Ureter (tissue), 1 donor: ENCODE data around the gene CCDC30. TPM values are rescaled to one million over a fixed set of nuclear protein-coding genes. Genes with fewer than 3 reads are reported as not detected.
"Not testable (repeated sequence)": the region's sequence is repeated elsewhere in the genome, so short reads cannot be mapped to it uniquely, and the experiment has no call there.

Experiments used
- DNase-seq: peaks from one replicate; pipeline ENCODE4 v3.0.0-alpha.2; 2020; ENCODE audit warnings: low spot score
- total RNA-seq: library from RNA; stranded (reverse); gene quantifications from one replicate; pipeline ENCODE4 v1.2.4, GENCODE V29; 2023
- donor health status: DM: yes; HTN: yes; CAD: no.

The CCDC30 gene
- total RNA-seq, 1 donor from 2014 or later: 8.9 TPM

- DNase-seq: no peak
Observed at GRCh38 chr1:42657201-42657600, 194.1 kb downstream of the CCDC30 start.

DNA sequence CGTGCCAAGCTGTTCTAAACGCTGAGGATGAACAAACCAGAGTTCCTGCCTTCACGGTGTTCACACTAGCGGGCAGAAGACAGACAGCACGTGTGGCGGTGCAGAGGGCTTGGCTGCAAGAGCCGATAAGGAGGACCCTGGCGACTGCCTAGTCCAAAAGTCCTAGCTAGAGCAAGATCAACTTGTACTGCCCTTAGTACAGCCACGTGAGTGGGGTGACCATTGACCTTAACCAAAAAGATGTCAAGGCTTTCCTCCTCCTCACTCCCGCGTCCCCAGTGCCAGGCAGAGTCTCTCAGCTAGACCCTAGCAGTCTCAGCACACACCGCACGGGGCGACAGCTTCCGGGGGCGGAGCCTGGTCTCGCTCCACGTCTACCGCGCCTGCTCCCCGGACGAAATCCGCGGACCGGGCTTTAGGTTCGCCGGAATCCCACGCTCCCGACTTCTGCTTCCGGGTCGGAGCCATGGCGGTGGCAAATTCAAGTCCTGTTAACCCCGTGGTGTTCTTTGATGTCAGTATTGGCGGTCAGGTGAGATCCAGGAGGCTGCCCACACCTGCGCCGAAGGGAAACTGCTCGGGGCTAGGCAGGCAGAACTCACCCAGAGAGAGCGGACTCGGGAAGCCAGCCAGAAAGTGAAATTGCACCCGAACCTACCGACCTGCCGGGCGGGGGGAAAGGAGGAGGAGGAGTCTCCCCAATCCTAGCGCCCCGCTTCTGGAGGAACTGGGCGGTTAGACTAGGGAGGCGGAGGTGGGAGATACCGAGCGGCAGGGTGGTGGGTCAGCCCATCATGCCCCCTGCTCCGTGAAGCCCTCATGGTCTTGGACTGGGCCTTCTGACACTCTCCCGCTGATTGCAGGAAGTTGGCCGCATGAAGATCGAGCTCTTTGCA, 195.1 kb downstream of the CCDC30 start, which contains the start of gene PPIH:
PPIH (plus strand) TSS at position 443 of the 896 bp plus-strand sequence; CDS start at position 467, 24 bp downstream.
- peak; percentile 95 for DNase-seq

GRCh38 chr1:42658877-42659337, 195.8 kb downstream of the CCDC30 start:
- no peak for DNase-seq

DNA sequence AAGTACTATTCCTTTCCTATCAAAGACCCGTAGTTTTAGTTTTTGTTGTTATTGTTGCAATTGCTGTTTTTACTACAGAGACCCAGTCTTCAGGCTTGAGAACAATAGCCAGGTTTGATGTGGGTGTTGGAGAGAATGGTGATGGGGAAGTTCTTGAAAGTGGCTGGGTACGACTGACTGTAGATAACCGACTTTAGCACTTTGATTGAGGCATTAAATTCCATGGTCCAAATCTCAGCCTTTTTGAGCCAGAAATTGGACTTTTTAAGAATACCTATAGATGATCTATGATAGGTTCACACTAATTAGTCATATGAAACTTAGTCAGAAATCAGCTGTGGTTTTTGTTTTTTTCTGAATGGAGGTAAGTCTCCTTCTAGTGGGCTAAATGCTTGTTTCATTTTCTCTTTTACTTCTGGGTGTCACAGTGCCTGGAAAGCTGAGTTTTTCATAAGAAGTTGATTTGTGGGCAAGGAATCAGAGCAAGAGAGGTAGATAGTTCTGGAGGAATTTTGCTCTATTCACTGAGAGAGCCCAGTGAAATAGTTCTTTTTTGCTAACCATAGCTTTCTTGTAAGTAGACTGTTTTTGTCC, 197.9 kb downstream of the CCDC30 start:
- DNase-seq: no peak

GRCh38 chr1:42669936-42670335, 206.8 kb downstream of the CCDC30 start:
- DNase-seq: no peak

DNA sequence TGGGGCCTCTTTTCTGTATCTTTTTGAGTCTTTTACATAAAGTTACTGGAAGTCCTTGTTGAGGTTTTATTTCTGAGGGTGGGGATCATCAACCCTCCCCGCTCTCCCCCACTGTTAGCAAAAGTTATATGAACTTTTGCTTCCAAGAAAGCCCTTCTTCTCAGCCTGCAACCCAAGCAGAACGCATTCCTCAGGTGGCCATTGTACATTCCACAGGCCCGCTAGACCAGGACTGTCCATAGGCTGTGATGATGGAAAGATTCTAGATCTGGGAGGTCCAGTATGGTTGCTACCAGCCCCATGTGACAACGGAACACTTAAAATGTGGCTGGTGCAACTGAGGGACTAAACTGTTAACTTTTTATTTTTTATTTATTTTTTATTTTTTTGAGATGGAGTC, 207.3 kb downstream of the CCDC30 start:
- DNase-seq: no peak

- DNase-seq: no peak
Observed at GRCh38 chr1:42674214-42674613, 211.1 kb downstream of the CCDC30 start.

DNA sequence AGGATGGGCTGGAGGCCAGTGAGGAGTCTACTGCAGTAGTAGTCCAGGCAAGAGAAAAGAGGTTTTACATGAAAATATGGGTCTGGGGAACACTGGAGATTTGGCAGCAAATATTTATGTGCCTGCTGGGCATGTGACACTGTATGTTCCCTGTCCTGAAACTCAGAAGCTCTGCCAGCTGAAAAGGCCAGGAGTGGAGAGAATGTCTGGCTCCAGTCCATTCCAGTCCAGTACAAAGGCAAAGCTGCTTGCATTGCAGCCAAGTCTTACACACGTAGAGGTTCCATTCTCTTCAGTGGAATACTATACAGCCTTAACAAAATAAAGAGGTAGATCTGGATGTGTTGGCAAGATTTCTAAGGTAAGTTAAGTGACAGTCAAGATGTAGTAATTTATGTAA, 211.6 kb downstream of the CCDC30 start:
- no peak for DNase-seq

DNA sequence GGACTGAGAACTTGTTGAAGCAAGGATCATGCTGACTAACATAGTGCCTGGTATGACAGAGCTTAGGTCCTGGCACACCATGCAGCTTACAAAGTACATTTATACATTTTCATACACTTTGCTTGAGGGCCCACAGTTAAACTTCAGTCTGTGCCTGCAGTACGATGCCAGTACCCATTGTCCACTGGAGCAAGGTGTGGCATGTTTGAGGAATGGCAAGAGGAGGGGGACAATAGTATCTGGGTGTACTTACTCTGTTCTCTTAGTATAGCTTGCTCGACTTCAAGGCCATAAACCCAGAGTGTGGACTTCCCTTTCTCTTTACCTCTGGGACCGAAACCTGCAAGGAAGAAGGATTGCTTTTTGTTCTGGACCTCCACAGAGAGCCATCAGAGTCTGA, 212.4 kb downstream of the CCDC30 start:
- no peak for DNase-seq

DNA sequence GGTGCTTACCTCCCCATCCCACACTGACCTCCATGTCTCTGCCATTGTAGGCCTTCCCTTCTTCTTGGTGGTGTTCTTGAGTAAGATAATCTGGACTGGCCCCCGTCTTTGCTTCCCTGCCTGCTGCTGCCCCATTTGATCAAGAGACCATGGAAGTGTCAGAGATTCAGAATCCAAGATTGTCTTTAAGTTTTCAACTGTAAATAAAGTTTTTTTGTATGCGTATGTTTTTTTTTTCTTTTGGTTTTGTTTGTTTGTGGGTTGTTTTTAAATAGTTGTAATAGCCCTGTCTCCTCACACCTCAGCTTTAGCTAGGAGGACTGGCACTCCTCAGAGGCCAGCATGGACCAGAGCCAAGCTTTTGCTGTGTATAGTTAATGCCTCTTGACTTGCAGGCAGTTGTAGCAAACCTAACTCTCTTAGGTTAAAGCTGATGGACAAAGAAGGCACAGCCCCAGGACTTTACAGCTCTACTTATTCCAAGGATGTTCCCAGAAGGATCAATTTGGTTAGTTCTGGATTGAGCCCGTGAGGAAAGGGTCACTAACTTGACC, 213.5 kb downstream of the CCDC30 start:
- no peak for DNase-seq

- DNase-seq: no peak
Observed at GRCh38 chr1:42679364-42679983, 216.4 kb downstream of the CCDC30 start.

- DNase-seq: no peak
Observed at GRCh38 chr1:42680055-42680454, 217.0 kb downstream of the CCDC30 start.

- no peak for DNase-seq
Observed at GRCh38 chr1:42680921-42681683, 218.0 kb downstream of the CCDC30 start.

- DNase-seq: peak; percentile 98
Observed at GRCh38 chr1:42681741-42682483, 218.8 kb downstream of the CCDC30 start, which contains the start of gene YBX1. Gene YBX1, plus strand, starts transcription at chr1:42682418. Its CDS starts 148 bp downstream, at chr1:42682566.

DNA sequence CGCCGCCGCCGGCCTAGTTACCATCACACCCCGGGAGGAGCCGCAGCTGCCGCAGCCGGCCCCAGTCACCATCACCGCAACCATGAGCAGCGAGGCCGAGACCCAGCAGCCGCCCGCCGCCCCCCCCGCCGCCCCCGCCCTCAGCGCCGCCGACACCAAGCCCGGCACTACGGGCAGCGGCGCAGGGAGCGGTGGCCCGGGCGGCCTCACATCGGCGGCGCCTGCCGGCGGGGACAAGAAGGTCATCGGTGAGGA, 219.3 kb downstream of the CCDC30 start:
- not testable (repeated sequence) for DNase-seq

DNA sequence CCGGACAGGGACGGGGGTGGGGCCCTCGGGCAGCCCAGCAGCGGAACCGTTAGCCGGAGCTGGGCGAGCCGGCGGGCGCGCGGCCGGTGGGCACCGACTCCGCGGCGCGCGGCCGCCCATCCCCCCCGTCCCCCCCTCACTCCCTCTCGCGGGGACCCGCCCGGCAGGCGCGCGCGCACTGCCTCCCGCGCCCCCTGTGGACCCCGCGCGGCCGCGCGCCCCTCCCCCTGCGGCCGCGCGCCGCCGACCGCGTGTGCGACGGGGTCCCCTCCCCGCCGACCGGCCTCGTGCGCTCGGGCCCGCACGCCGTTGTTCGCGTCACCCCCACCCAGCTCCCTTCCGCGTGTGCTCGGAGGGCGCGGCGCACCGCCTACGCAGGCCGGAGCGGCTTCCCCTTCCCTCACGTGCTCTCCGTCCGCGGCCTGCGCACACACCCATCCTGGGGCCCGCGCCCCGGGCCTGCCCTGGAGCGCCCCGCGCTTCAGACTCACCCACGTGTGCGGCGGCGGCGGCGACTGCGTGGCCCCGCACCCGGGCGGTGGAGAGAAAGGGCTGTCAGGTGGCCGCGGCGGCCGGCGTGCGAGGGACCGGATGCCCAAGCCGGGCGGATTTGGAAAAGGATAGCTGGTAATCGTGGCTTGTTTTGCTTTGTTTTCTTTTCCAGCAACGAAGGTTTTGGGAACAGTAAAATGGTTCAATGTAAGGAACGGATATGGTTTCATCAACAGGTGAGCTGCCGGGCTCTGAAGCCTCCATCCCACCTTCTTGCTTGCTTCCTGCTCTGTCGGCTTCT, 219.8 kb downstream of the CCDC30 start:
- DNase-seq: peak; percentile 74

DNA sequence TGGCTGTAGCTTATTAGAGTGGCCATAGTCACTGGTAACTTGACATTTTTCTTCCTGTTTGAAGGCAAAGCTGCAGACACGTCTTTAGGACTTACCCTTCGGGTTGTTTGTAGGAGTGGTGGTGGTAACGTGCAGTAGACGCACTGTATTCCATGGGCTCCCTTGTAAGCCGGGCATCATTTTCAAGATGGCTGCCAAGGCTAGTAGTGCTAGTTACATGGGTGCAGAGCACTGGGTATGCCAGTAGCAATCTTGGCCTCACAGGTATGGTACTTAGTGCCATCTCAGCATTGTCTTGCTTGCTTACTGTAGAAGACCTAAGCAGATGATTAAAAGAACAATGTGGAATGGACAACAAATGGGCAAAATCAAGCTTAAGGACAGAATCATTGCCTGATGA, 221.1 kb downstream of the CCDC30 start:
- DNase-seq: no peak

DNA sequence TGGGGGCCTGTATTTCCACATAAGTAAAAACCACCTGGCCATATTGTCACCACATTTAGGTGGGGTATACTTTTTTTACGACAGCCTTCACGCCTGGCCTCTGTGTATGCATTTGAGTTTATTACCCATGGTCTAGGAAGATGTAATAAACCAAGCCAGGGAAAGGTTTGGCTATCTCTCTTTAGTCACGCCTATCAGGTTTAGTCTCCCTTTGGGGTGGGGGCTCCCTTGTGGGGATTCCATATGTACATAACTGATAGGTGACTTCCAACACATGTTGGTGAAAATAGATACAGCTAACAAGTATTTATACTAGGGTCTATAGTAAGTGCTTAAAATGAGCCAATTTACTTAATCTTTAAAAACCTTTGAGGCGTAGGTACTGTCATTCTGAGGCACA, 223.3 kb downstream of the CCDC30 start:
- no peak for DNase-seq

DNA sequence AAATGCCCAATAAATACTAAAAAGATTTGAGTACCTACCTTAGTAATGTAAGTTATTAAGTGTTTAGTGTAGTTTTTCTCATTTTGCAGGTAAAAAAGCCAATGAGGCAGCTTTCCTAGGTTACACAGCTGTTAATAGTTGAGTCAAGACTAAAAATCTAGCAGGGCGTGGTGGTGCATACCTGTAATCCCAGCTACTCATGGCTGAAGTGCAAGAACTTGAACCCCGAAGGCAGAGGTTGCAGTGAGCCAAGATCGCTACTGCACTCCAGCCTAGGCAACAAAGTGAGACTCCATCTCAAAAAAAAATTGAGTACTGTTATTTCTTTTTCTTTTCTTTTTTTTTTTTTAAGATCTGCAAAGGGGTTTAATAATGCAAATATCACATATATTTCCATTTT, 226.8 kb downstream of the CCDC30 start:
- DNase-seq: no peak
